Activated naive CD4-positive, alpha-beta T cell treated with anti-CD3 and anti-CD28 coated beads, Interleukin-2, amount 50 U/mL, for 16 hours (primary cell): ENCODE results near the gene EEF1AKMT4.

Source experiments
- DNase-seq: peaks from one replicate; pipeline ENCODE4 v3.0.0-alpha.2; 2020

Gene EEF1AKMT4

GRCh38 chr3:184236033-184236410, 13.4 kb upstream of the EEF1AKMT4 start:
- no peak for DNase-seq

- DNase-seq: no peak
These were observed 12.8 kb upstream of the EEF1AKMT4 start for GRCh38 chr3:184236636-184237035.

- DNase-seq: no peak
These were observed 12.3 kb upstream of the EEF1AKMT4 start for GRCh38 chr3:184237211-184237610.

- DNase-seq: no peak
These were observed 11.7 kb upstream of the EEF1AKMT4 start for GRCh38 chr3:184237807-184238206.

- DNase-seq: no peak
These were observed 11.1 kb upstream of the EEF1AKMT4 start for GRCh38 chr3:184238246-184238818.

- no peak for DNase-seq
These were observed 10.3 kb upstream of the EEF1AKMT4 start for GRCh38 chr3:184239221-184239620.

GRCh38 chr3:184239708-184240107, 9.8 kb upstream of the EEF1AKMT4 start:
- DNase-seq: no peak

- DNase-seq: no peak
These were observed 8.9 kb upstream of the EEF1AKMT4 start for GRCh38 chr3:184240384-184241140.

GRCh38 chr3:184241141-184241446, 8.4 kb upstream of the EEF1AKMT4 start:
- DNase-seq: no peak

- DNase-seq: no peak
These were observed 7.8 kb upstream of the EEF1AKMT4 start for GRCh38 chr3:184241447-184242296.

GRCh38 chr3:184242297-184242685, 7.2 kb upstream of the EEF1AKMT4 start:
- DNase-seq: no peak

- peak; percentile 88 for DNase-seq
These were observed 739 bp upstream of the EEF1AKMT4 start, which contains the start of gene ALG3 for GRCh38 chr3:184248454-184249411. ALG3 (minus strand) TSS chr3:184248962; CDS start chr3:184248940, 22 bp downstream.

- peak; percentile 89 for DNase-seq
These were observed 826 bp downstream of the EEF1AKMT4 start for GRCh38 chr3:184250167-184250828.

- peak; percentile 31 for DNase-seq
These were observed 6.0 kb downstream of the EEF1AKMT4 start for GRCh38 chr3:184255291-184256039.

GRCh38 chr3:184257083-184257915, 7.8 kb downstream of the EEF1AKMT4 start:
- DNase-seq: no peak

- no peak for DNase-seq
These were observed 9.5 kb downstream of the EEF1AKMT4 start for GRCh38 chr3:184258926-184259325.

GRCh38 chr3:184259396-184259877, 10.0 kb downstream of the EEF1AKMT4 start:
- no peak for DNase-seq

GRCh38 chr3:184259878-184260723, 10.6 kb downstream of the EEF1AKMT4 start:
- peak; percentile 45 for DNase-seq

GRCh38 chr3:184260724-184261269, 11.3 kb downstream of the EEF1AKMT4 start:
- DNase-seq: no peak
